ENCODE results near the gene RSPH3.
"Not testable (repeated sequence)": the region's sequence is repeated elsewhere in the genome, so short reads cannot be mapped to it uniquely, and the experiment has no call there.

The RSPH3 gene

DNA sequence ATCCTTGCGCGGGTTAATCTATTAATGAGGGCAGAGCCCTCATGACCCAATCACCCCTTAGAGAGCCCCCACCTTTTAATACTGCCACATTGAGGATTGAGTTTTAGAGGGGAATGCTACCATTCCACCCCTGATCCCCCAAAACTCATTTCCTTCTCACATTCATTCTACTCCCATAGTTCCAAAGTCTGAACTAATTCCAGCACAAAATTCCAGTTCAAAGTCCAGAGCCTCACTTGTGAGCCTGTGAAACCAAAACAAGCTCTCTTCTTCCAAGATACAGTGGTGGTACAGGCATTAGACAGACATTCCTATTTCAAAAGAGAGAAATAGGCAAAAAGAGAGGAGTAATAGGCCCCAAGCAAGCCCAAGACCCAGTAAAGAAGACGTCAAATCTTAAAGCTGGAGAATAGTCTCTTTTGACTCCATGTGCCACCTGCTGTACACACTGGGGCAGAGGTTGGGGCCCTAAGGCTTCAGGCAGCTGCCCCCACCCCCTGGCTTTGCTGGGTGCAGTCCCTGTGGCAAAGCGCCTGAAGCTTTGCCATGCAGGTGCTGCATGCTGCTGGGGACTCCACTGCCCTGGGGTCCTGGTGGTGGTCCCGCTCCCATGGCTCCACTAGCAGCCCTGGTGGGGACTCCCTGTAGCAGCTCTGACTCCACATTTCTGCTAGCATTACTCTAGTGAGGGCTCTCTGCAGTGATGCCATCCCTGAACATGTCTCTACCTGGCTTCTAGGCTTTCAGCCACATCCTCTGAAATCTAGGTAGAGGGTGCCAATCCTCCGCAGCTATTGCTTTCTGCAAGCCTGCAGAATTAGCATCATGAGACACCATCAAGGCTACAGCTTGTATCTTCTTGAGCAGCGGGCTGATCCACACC is 41.3 kb downstream of the RSPH3 start:
- H3K4me3 ChIP-seq (ENCODE audit: low read length), result no peak overlapping the region
- no peak for TF ChIP-seq CTCF (conservative IDR thresholded peaks at IDR 0.05; ENCODE audit: low read length)
- no peak for DNase-seq (ENCODE audit: low read depth)

DNA sequence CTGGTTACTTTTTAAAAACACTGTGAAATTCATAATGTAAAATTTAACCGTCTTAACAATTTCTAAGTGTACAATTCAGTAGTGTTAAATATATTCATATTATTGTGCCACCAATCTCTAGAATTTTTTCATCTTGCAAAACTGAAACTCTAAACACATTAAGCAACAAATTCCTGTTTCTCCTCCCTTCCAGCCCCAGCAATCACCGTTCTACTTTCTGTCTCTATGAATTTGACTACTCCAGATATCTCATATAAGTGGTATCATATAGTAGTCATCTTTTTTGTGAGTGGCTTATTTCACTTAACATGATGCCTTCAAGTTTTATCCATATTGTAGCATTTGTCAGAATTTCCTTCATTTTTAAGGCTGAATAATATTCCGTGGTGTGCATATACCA is 44.7 kb downstream of the RSPH3 start:
- TF ChIP-seq CTCF (conservative IDR thresholded peaks at IDR 0.05; ENCODE audit: low read length), result no peak
- DNase-seq (ENCODE audit: low read depth), result no peak
- no peak overlapping the region for H3K4me3 ChIP-seq (ENCODE audit: low read length)

GRCh38 chr6:158954753-158955152 is 45.2 kb downstream of the RSPH3 start:
- TF ChIP-seq CTCF (conservative IDR thresholded peaks at IDR 0.05; ENCODE audit: low read length), result no peak
- no peak for DNase-seq (ENCODE audit: low read depth)
- H3K4me3 ChIP-seq (ENCODE audit: low read length), result no peak overlapping the region

- H3K4me3 ChIP-seq (ENCODE audit: low read length), result not testable (repeated sequence)
Observed at GRCh38 chr6:158952011-158952410, 48.0 kb downstream of the RSPH3 start.

GRCh38 chr6:158951565-158951964 is 48.4 kb downstream of the RSPH3 start:
- H3K4me3 ChIP-seq (ENCODE audit: low read length); DNase-seq (ENCODE audit: low read depth): not testable (repeated sequence)

More at GRCh38 chr6:158952011-158952410, 48.0 kb downstream of the RSPH3 start:
- DNase-seq (ENCODE audit: low read depth), result not testable (repeated sequence)

DNA sequence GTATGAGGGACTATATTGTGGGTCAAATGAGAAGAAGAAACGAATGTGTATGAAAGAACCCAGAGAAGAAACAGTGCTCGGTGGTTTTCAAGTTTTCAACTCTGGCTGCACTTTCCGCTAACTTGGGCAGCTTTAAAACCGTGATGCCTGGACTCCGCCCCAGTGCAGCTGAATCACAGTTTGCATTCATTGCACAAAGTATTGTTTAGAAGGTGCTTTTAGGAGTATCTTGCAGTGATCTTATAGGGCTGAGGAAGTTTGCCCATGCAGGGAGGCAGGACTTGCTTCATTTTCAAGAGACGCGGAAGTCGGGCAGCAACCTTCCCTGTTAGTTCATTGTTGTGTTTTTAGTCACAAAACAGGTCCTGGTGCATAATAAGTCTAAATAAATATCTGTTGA is 52.7 kb downstream of the RSPH3 start:
- no peak for TF ChIP-seq CTCF (conservative IDR thresholded peaks at IDR 0.05; ENCODE audit: low read length)
- no peak overlapping the region for H3K4me3 ChIP-seq (ENCODE audit: low read length)
- DNase-seq (ENCODE audit: low read depth), result no peak

- no peak overlapping the region for H3K4me3 ChIP-seq (ENCODE audit: low read length)
- DNase-seq (ENCODE audit: low read depth), result no peak
- no peak for TF ChIP-seq CTCF (conservative IDR thresholded peaks at IDR 0.05; ENCODE audit: low read length)
Observed at GRCh38 chr6:158943380-158944032, 56.5 kb downstream of the RSPH3 start.

- no peak for TF ChIP-seq CTCF (conservative IDR thresholded peaks at IDR 0.05; ENCODE audit: low read length)
- DNase-seq (ENCODE audit: low read depth), result no peak
- H3K4me3 ChIP-seq (ENCODE audit: low read length), result no peak overlapping the region
Observed at GRCh38 chr6:158942349-158942748, 57.7 kb downstream of the RSPH3 start.

All from AG10803 (cell line).